Subcutaneous abdominal adipose tissue (tissue), 5 donors: Measurements from ENCODE around the gene SPATA31D4.
"Not testable (repeated sequence)": the region's sequence is repeated elsewhere in the genome, so short reads cannot be mapped to it uniquely, and the experiment has no call there.

Source experiments
- H3K27ac ChIP-seq: one replicate; pipeline ENCODE4 v1.7.0; 2013; ENCODE audit warnings: low read depth, mild to moderate bottlenecking, inconsistent platforms, low read length, moderate library complexity
- H3K27me3 ChIP-seq, 5 donors: one replicate each; pipeline ENCODE4 v1.7.0; 2013; ENCODE audit warnings: low read length in 5 of 5, inconsistent platforms in 1 of 5; ENCODE audit not compliant: control insufficient read depth in 5 of 5, insufficient read depth in 4 of 5
- H3K36me3 ChIP-seq, 5 donors: one replicate each; pipeline ENCODE4 v1.7.0; 2013; ENCODE audit warnings: low read length in 5 of 5; ENCODE audit not compliant: control insufficient read depth in 5 of 5, insufficient read depth in 5 of 5
- H3K4me1 ChIP-seq, 5 donors: one replicate each; pipeline ENCODE4 v1.7.0; 2013; ENCODE audit warnings: low read length in 5 of 5, mild to moderate bottlenecking in 3 of 5, moderate library complexity in 1 of 5; ENCODE audit not compliant: control insufficient read depth in 5 of 5, insufficient read depth in 5 of 5
- H3K4me3 ChIP-seq, 5 donors: one replicate each; pipeline ENCODE4 v1.7.0; 2013; ENCODE audit warnings: low read length in 5 of 5, low read depth in 1 of 5
- H3K9ac ChIP-seq, 5 donors: one replicate each; pipeline ENCODE4 v1.7.0; 2013; ENCODE audit warnings: low read length in 5 of 5, mild to moderate bottlenecking in 4 of 5, moderate library complexity in 3 of 5
- H3K9me3 ChIP-seq, 5 donors: one replicate each; pipeline ENCODE4 v1.7.0; 2013; ENCODE audit warnings: low read length in 5 of 5; ENCODE audit not compliant: control insufficient read depth in 5 of 5
- donor health status: healthy.
- donor health status: healthy.
- donor health status: healthy.
- donor health status: healthy.
- donor health status: healthy.

The SPATA31D4 gene

GRCh38 chr9:81902196-81902595, 26.0 kb upstream of the SPATA31D4 start:
- no peak overlapping the region for H3K9ac ChIP-seq
- H3K9me3 ChIP-seq = no peaks in the 10 kb centered on the region
- no peak overlapping the region for H3K27ac ChIP-seq
- no peak overlapping the region for H3K4me3 ChIP-seq
- H3K36me3 ChIP-seq = no peaks in the 10 kb centered on the region
- no peaks in the 10 kb centered on the region for H3K27me3 ChIP-seq
- H3K4me1 ChIP-seq = no peaks in the 10 kb centered on the region

- Histone ChIP-seq H3K9me3 (no peaks in the 10 kb centered on the region), H3K4me1 (no peaks in the 10 kb centered on the region), H3K4me3 (no peak overlapping the region), H3K36me3 (no peaks in the 10 kb centered on the region), H3K27ac (no peak overlapping the region), H3K27me3 (no peaks in the 10 kb centered on the region), H3K9ac (no peak overlapping the region)
These were observed 25.6 kb upstream of the SPATA31D4 start for GRCh38 chr9:81902626-81903025.

DNA sequence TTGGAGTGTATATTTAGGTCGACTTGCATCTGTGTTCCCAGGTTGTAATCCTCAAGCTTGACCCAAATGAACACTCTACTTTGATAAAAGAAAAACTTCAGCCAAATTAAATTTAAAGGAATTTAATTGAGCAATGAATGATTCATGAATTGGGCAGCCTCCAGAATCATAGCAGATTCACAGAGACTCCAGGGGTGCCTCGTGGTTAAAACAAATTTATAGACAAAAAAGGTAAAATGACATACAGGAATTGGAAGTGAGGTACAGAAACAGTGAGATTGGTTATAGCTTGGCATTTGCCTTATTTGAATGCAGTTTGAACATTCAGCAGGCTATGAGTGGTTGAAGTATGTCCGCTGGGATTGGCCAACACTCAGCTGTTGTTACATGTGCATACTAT, 21.6 kb upstream of the SPATA31D4 start:
- Histone ChIP-seq H3K4me3 (no peak overlapping the region), H3K4me1 (no peaks in the 10 kb centered on the region), H3K27me3 (no peaks in the 10 kb centered on the region), H3K9me3 (no peaks in the 10 kb centered on the region), H3K27ac (no peak overlapping the region), H3K36me3 (no peaks in the 10 kb centered on the region), H3K9ac (no peak overlapping the region)

GRCh38 chr9:81912135-81912534, 16.1 kb upstream of the SPATA31D4 start:
- Histone ChIP-seq H3K36me3 (no peaks in the 10 kb centered on the region), H3K4me3 (no peak overlapping the region), H3K27ac (no peak overlapping the region), H3K9ac (no peak overlapping the region), H3K4me1 (no peaks in the 10 kb centered on the region), H3K9me3 (no peaks in the 10 kb centered on the region), H3K27me3 (no peaks in the 10 kb centered on the region)

DNA sequence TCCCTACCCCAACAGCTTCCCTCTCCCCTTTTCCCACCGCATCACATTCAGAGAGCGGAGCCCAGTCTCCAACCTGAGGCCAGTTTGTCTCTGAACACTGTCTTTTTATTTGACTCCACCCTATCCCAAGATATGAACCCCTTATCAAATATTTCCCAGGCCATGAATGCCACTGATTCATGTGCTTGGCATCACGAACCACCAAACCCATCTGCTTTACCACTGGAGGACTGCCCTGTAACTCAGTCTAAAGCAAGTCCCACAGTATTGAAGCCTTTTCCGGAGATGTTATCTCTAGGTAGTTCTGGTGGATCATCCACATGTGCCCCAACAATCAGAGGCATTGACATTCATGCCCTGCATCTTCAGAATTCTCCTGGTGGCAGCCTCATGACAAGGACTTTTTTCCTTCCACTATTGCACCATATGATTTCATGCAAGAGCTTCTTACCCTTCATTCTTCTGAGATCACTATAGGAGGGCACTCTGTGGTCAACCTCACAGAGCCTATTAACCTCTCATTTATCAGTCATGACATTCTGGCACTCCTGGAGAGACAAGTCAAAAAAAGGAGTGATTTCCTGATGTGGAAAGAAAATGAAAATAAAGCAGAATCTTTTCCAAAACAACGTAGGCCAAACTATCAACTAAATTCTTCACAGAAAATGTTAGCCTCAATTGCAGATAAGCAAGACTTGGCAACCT, 12.3 kb upstream of the SPATA31D4 start:
- H3K27ac ChIP-seq = no peak overlapping the region
- no peaks in the 10 kb centered on the region for H3K36me3 ChIP-seq
- H3K9ac ChIP-seq = no peak overlapping the region
- H3K27me3 ChIP-seq = no peaks in the 10 kb centered on the region
- no peak overlapping the region for H3K4me3 ChIP-seq
- H3K9me3 ChIP-seq = no peaks in the 10 kb centered on the region
- H3K4me1 ChIP-seq = no peaks in the 10 kb centered on the region

GRCh38 chr9:81918507-81918906, 9.7 kb upstream of the SPATA31D4 start:
- not testable (repeated sequence) for H3K4me1 ChIP-seq, H3K36me3 ChIP-seq, H3K4me3 ChIP-seq, H3K9me3 ChIP-seq, H3K9ac ChIP-seq, H3K27me3 ChIP-seq, H3K27ac ChIP-seq

DNA sequence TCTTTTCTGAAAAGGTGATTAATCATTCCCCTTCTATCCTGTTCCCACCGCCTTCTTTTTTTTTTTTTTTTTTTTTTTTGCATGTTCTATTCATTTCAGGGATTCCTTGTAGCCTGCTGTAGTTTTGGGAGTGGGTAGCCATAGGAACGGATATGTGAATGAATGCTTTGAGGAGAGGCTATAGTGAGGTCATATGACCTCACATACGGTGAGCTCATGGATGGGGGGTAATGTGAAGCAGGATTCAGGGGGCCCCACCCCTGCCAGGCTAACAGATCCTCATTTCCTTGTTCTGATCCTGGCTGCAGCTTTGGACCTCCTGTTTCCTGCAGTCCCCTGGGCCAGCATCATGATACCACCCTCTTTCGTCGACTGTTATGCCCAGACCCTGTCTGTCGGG, 1.9 kb downstream of the SPATA31D4 start:
- not testable (repeated sequence) for H3K4me3 ChIP-seq, H3K27ac ChIP-seq, H3K36me3 ChIP-seq, H3K27me3 ChIP-seq, H3K9ac ChIP-seq, H3K4me1 ChIP-seq, H3K9me3 ChIP-seq

DNA sequence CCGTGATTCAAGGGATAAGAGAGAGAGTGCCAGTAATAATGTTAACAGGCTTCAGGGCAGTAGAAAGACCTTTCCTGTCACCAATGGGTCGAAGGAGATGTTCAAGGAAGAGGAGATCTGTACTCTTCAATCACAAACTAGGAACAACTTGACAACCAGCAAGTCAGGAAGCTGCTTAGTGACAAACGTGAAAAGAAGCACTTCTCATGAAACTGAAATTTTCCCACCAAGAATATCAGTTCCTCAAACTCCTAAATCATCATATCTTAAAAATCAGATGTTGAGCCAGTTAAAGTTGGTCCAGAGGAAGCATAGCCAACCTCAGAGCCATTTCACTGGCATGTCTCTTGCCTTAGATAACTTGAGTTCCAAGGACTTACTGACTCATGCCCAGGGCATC, 5.3 kb downstream of the SPATA31D4 start:
- H3K4me3 ChIP-seq, H3K36me3 ChIP-seq, H3K27me3 ChIP-seq, H3K27ac ChIP-seq, H3K4me1 ChIP-seq, H3K9ac ChIP-seq, H3K9me3 ChIP-seq: not testable (repeated sequence)

GRCh38 chr9:81943393-81943792, 15.2 kb downstream of the SPATA31D4 start, which contains the start of gene SPATA31D3:
SPATA31D3 (plus strand) TSS chr9:81943500; CDS start chr9:81943586, 86 bp downstream.
- not testable (repeated sequence) for H3K4me3 ChIP-seq, H3K36me3 ChIP-seq, H3K4me1 ChIP-seq, H3K9ac ChIP-seq, H3K27ac ChIP-seq, H3K9me3 ChIP-seq, H3K27me3 ChIP-seq

DNA sequence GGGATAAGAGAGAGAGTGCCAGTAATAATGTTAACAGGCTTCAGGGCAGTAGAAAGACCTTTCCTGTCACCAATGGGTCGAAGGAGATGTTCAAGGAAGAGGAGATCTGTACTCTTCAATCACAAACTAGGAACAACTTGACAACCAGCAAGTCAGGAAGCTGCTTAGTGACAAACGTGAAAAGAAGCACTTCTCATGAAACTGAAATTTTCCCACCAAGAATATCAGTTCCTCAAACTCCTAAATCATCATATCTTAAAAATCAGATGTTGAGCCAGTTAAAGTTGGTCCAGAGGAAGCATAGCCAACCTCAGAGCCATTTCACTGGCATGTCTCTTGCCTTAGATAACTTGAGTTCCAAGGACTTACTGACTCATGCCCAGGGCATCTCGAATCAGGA, 20.4 kb downstream of the SPATA31D4 start:
- H3K4me1 ChIP-seq, H3K36me3 ChIP-seq, H3K4me3 ChIP-seq: not testable (repeated sequence)

DNA sequence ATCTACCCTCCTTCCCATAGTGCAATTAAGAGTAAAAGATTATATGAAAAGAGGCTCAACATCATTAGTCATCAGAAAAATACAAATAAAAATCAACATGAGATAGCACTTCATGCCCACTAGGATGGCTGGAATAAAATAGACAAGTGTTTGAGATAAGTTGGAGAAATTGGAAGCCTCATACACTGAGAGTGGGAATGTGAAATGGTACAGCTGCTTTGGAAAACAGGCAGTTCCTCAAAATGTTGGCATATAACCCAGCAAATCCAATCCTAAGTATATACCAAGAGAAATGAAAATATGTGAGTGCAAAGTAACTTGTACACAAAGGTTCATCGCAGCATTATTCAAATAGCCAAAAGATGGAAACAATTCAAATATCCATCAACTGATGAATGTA, 24.9 kb downstream of the SPATA31D4 start:
- Histone ChIP-seq H3K36me3 (no peaks in the 10 kb centered on the region), H3K9me3 (peaks cover 0 to 16% (median 10%) of the 10 kb centered on the region in 5 donors), H3K9ac (no peak overlapping the region)

More for the DNA sequence above, 20.4 kb downstream of the SPATA31D4 start:
- H3K9me3 ChIP-seq, H3K27ac ChIP-seq, H3K27me3 ChIP-seq, H3K9ac ChIP-seq: not testable (repeated sequence)

More for the DNA sequence above, 24.9 kb downstream of the SPATA31D4 start:
- Histone ChIP-seq H3K27ac (no peak overlapping the region), H3K27me3 (peaks cover 0 to 3% (median 0%) of the 10 kb centered on the region in 5 donors), H3K4me3 (no peak overlapping the region), H3K4me1 (no peaks in the 10 kb centered on the region)
